Fibroblast of skin of scalp (primary cell): ENCODE measurements around the gene MRPL38.
"Not testable (repeated sequence)": the region's sequence is repeated elsewhere in the genome, so short reads cannot be mapped to it uniquely, and the experiment has no call there.

Source experiments
- DNase-seq: peaks from one replicate; pipeline ENCODE4 v3.0.0-alpha.2; 2013

MRPL38 gene

DNA sequence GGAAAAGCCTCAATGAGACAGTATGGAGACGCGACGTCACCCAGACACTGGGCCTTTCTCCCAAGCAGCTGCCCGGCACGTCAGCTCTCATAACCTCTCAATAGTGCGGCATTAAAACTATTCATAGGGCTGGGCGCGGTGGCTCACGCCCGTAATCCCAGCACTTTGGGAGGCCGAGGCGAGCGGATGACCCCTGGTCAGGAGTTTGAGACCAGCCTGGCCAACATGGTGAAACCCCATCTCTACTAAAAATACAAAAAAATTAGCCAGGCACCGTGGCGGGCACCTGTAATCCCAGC is 53.0 kb downstream of the MRPL38 start:
- DNase-seq, result not testable (repeated sequence)

DNA sequence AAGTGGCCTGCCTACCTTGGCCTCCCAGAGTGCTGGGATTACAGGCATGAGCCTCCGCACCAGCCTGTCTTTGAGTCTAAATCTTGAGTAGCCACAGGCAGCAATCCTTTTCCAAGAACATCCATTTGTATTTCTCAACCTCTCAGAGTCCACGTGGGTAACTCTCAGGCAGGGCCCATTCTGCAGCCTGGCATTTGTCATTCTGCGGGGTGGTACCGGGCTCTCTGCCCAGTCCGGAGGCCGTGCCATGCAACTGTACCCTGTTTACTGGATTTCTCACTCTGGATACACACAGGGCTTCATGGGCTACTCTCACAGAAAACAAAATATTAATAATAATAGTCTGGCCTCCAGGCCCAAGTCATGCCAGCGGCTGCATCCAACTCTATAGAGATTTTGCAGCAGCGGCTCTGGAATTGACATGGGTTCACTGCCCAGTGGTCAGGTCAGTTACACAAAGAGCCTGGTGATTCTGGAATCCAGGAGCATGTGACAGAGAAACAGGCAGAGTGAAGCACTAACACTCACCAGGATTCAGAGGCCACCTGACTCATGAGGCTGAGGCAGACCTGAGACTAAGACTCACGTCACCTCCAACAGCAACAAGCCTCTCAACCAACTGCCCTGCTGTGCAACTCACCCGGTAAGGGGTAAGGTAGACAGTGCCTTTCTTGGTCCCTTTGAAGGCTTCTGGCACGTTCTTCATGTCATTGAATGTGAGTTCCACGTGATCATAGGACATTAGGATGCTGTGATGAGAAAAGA is 53.6 kb downstream of the MRPL38 start:
- no peak for DNase-seq

DNA sequence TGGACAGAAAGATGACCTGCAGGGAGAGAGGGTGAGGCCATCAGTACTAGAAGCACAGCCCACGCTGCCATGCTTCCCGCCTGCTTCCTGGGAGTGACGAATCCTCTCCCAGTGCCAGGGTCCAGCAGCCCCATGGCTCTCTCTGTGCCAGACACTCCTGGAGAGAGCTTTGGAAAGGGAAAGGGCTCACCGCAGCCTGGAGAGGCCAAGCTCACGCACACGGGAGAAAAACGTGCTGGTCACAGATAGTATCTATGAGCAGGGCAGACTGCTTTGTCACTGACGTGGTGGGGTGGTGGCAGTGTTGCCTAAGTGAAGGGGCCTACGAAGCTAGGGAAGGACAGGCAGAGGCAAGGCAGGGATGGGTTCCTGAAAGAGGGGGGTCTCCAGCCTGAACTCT is 55.0 kb downstream of the MRPL38 start:
- DNase-seq, result no peak

GRCh38 chr17:75849279-75849646 is 55.4 kb downstream of the MRPL38 start:
- no peak for DNase-seq
